IMR-90 (cell line): ENCODE data around the gene NKAIN2. TPM values are rescaled to one million over a fixed set of nuclear protein-coding genes. Genes with fewer than 3 reads are reported as not detected.

Experiments
- ATAC-seq: fragments of 200-7000 bp; cut with Tn5 transposase; 2 replicates; pipeline ENCODE4 v1.9.1; 2020; ENCODE audit warnings: low read depth, mild to moderate bottlenecking, moderate library complexity
- BruUV-seq: library from RNA; stranded (reverse); fragments of 400-500 nt; replicated peaks from 2 replicates; lab custom pipeline; 2021; lab: Mats Ljungman, UMichigan
- CTCF ChIA-PET: fragments of 300-600 bp; formaldehyde crosslinking; extraction: SDS; loops from one replicate; lab custom pipeline; 2021; ENCODE audit warnings: antibody characterized with exemption; lab: Yijun Ruan, JAX
- POLR2A ChIA-PET: fragments of 300-600 bp; sonication (Branson Sonifier 250); formaldehyde crosslinking; loops from one replicate; lab custom pipeline; 2022; ENCODE audit warnings: antibody characterized with exemption; ENCODE audit not compliant: unreplicated experiment; lab: Charles Lee
- DNase-seq: peaks from one replicate; pipeline ENCODE4 v3.0.0; 2013
- H2AFZ ChIP-seq: replicated peaks from 2 replicates; pipeline ENCODE3; 2013; ENCODE audit warnings: low read length, mild to moderate bottlenecking; ENCODE audit not compliant: poor library complexity
- H2AK5ac ChIP-seq: 2 replicates; pipeline ENCODE4 v1.6.1; 2013; ENCODE audit warnings: low read depth, low read length, inconsistent platforms
- H2AK9ac ChIP-seq: replicated peaks from 2 replicates; pipeline ENCODE3; 2013; ENCODE audit warnings: mild to moderate bottlenecking, low read depth, low read length, moderate library complexity; ENCODE audit not compliant: poor library complexity
- H2BK120ac ChIP-seq: 2 replicates; pipeline ENCODE4 v1.6.1; 2013; ENCODE audit warnings: low read depth, low read length, inconsistent platforms
- H2BK15ac ChIP-seq: 3 replicates; pipeline ENCODE4 v1.6.1; 2013; ENCODE audit warnings: low read depth, low read length, inconsistent platforms
- H2BK20ac ChIP-seq: 2 replicates; pipeline ENCODE4 v1.6.1; 2013; ENCODE audit warnings: low read depth, mild to moderate bottlenecking, inconsistent platforms, low read length, moderate library complexity
- H2BK5ac ChIP-seq: 2 replicates; pipeline ENCODE4 v1.6.1; 2013; ENCODE audit warnings: mild to moderate bottlenecking, low read depth, low read length, inconsistent platforms; ENCODE audit not compliant: poor library complexity, severe bottlenecking
- H3K14ac ChIP-seq: replicated peaks from 2 replicates; pipeline ENCODE4 v1.6.1; 2013; ENCODE audit warnings: low read depth, low read length, inconsistent platforms
- H3K18ac ChIP-seq: 2 replicates; pipeline ENCODE4 v1.6.1; 2013; ENCODE audit warnings: low read depth, low read length, control low read depth
- H3K23ac ChIP-seq: 2 replicates; pipeline ENCODE4 v1.6.1; 2013; ENCODE audit warnings: low read depth, low read length, inconsistent platforms
- H3K27ac ChIP-seq: 2 replicates; pipeline ENCODE4 v1.5.1; 2013; ENCODE audit warnings: mild to moderate bottlenecking, control low read depth, low read length; ENCODE audit not compliant: insufficient read depth
- H3K27me3 ChIP-seq: 2 replicates; pipeline ENCODE4 v1.6.1; 2013; ENCODE audit warnings: low read length; ENCODE audit not compliant: control insufficient read depth, insufficient read depth
- H3K36me3 ChIP-seq: 2 replicates; pipeline ENCODE4 v1.6.1; 2013; ENCODE audit warnings: low read length, mixed read lengths; ENCODE audit not compliant: control insufficient read depth, insufficient read depth
- H3K4ac ChIP-seq: 2 replicates; pipeline ENCODE4 v1.6.1; 2013; ENCODE audit warnings: low read depth, low read length, inconsistent platforms
- H3K4me1 ChIP-seq: 2 replicates; pipeline ENCODE4 v1.6.1; 2013; ENCODE audit warnings: low read length, mixed read lengths; ENCODE audit not compliant: control insufficient read depth, insufficient read depth
- H3K4me2 ChIP-seq: 2 replicates; pipeline ENCODE4 v1.6.1; 2013; ENCODE audit warnings: low read depth, mild to moderate bottlenecking, control low read depth, low read length, moderate library complexity
- H3K4me3 ChIP-seq: 2 replicates; pipeline ENCODE4 v1.5.1; 2013; ENCODE audit warnings: low read depth, mild to moderate bottlenecking, control low read depth, low read length, moderate library complexity; ENCODE audit not compliant: insufficient read depth
- H3K56ac ChIP-seq: 2 replicates; pipeline ENCODE4 v1.6.1; 2013; ENCODE audit warnings: low read length, inconsistent platforms; ENCODE audit not compliant: insufficient read depth; ENCODE audit errors: extremely low read depth
- H3K79me1 ChIP-seq, 2 experiments: 2 replicates each; pipeline ENCODE4 v1.6.1; 2013; ENCODE audit warnings: low read length in 2 of 2, inconsistent platforms in 1 of 2, low read depth in 1 of 2
- H3K9ac ChIP-seq: 2 replicates; pipeline ENCODE4 v1.6.1; 2013; ENCODE audit warnings: low read depth, low read length, control low read depth
- H3K9me1 ChIP-seq: 2 replicates; pipeline ENCODE4 v1.6.1; 2013; ENCODE audit warnings: low read length, inconsistent platforms; ENCODE audit not compliant: insufficient read depth
- H3K9me3 ChIP-seq: 2 replicates; pipeline ENCODE4 v1.6.1; 2013; ENCODE audit warnings: low read length; ENCODE audit not compliant: control insufficient read depth, insufficient read depth
- H4K20me1 ChIP-seq: 2 replicates; pipeline ENCODE4 v1.6.1; 2013; ENCODE audit warnings: low read length, inconsistent platforms; ENCODE audit not compliant: insufficient read depth
- H4K5ac ChIP-seq: 2 replicates; pipeline ENCODE4 v1.6.1; 2013; ENCODE audit warnings: mild to moderate bottlenecking, low read depth, low read length, control low read depth
- H4K8ac ChIP-seq, 2 experiments: 2 replicates each; pipeline ENCODE4 v1.6.1; 2013; ENCODE audit warnings: low read depth in 2 of 2, low read length in 2 of 2, control low read depth in 1 of 2, inconsistent platforms in 1 of 2
- H4K91ac ChIP-seq: 2 replicates; pipeline ENCODE4 v1.6.1; 2013; ENCODE audit warnings: low read depth, low read length, inconsistent platforms; ENCODE audit not compliant: insufficient read depth
- BHLHE40 ChIP-seq: fragments of 150-350 bp; IDR thresholded peaks from 2 replicates; pipeline ENCODE4 v1.6.1; 2016; ENCODE audit warnings: mild to moderate bottlenecking, low read depth, low read length
- CEBPB ChIP-seq: IDR thresholded peaks from 2 replicates; pipeline ENCODE4 v1.6.1; 2012; ENCODE audit warnings: low read depth, low read length, improper control_type of control experiment
- CHD1 ChIP-seq: IDR thresholded peaks from 2 replicates; pipeline ENCODE4 v1.6.1; 2012; ENCODE audit warnings: low read depth, low read length, improper control_type of control experiment
- CTCF ChIP-seq: conservative IDR thresholded peaks from 2 replicates; pipeline ENCODE4 v1.5.1; 2012; ENCODE audit warnings: mild to moderate bottlenecking, low read depth, low read length, improper control_type of control experiment
- FOS ChIP-seq: fragments of 150-350 bp; IDR thresholded peaks from 2 replicates; pipeline ENCODE4 v1.6.1; 2016; ENCODE audit warnings: low read depth, low read length
- MAFK ChIP-seq: IDR thresholded peaks from 2 replicates; pipeline ENCODE4 v1.6.1; 2012; ENCODE audit warnings: low read depth, low read length, improper control_type of control experiment
- MAZ ChIP-seq: IDR thresholded peaks from 2 replicates; pipeline ENCODE4 v1.6.1; 2012; ENCODE audit warnings: low read depth, mild to moderate bottlenecking, low read length, improper control_type of control experiment, moderate library complexity, borderline replicate concordance
- MXI1 ChIP-seq: IDR thresholded peaks from 2 replicates; pipeline ENCODE4 v1.6.1; 2012; ENCODE audit warnings: low read depth, mild to moderate bottlenecking, low read length, moderate library complexity, borderline replicate concordance
- NFE2L2 ChIP-seq: fragments of 150-350 bp; IDR thresholded peaks from 2 replicates; pipeline ENCODE4 v1.6.1; 2016; ENCODE audit warnings: low read depth, mild to moderate bottlenecking, low read length
- POLR2A ChIP-seq: IDR thresholded peaks from 2 replicates; pipeline ENCODE4 v1.6.1; 2012; ENCODE audit warnings: mild to moderate bottlenecking, low read depth, low read length
- RAD21 ChIP-seq: IDR thresholded peaks from 2 replicates; pipeline ENCODE4 v1.6.1; 2012; ENCODE audit warnings: low read length, improper control_type of control experiment
- RCOR1 ChIP-seq: IDR thresholded peaks from 2 replicates; pipeline ENCODE4 v1.6.1; 2012; ENCODE audit warnings: mild to moderate bottlenecking, low read length, improper control_type of control experiment; ENCODE audit not compliant: insufficient replicate concordance
- RFX5 ChIP-seq: IDR thresholded peaks from 2 replicates; pipeline ENCODE4 v1.8.0; 2012; ENCODE audit warnings: low read depth, mild to moderate bottlenecking, low read length, moderate library complexity
- SMC3 ChIP-seq: fragments of 150-350 bp; IDR thresholded peaks from 2 replicates; pipeline ENCODE4 v1.6.1; 2016; ENCODE audit warnings: low read depth, mild to moderate bottlenecking, antibody characterized with exemption, low read length, moderate library complexity
- USF2 ChIP-seq: fragments of 150-350 bp; IDR thresholded peaks from 2 replicates; pipeline ENCODE4 v1.6.1; 2017; ENCODE audit warnings: mild to moderate bottlenecking, antibody characterized with exemption, low read length, low read depth
- WGBS, 2 experiments: methylation state at CpG; one replicate each; pipeline versions ENCODE4 v1.1.5 to v1.1.7; 2013; ENCODE audit warnings: missing lambda C conversion rate in 2 of 2; ENCODE audit not compliant: insufficient read length in 1 of 2; ENCODE audit errors: extremely low coverage in 2 of 2; 5-methylcytosine and 5-hydroxymethylcytosine counted together
- dilution Hi-C: fragments of 300-500 bp; cut with HindIII; formaldehyde crosslinking; loops from one replicate; pipeline ENCODE4 v1.14.3; 2018; ENCODE audit warnings: low sequenced_read_pairs; ENCODE audit not compliant: unreplicated experiment
- in situ Hi-C: fragments of 300-500 bp; cut with MboI; formaldehyde crosslinking; loops from 3 replicates; pipeline ENCODE4 v1.14.3; 2019; ENCODE audit warnings: low sequenced_read_pairs, inconsistent platforms, mixed read lengths
- intact Hi-C: fragments of 100-400 bp; cut with micrococcal nuclease; formaldehyde crosslinking; loops from 2 replicates; pipeline ENCODE4 v1.10.0; 2022
- polyA plus RNA-seq, 3 experiments: library from polyadenylated mRNA; depleted of rRNA; stranded (reverse); fragments of >200 nt; gene quantifications; 2 replicates each; pipeline ENCODE4 v1.2.3, GENCODE V29; 2012; ENCODE audit warnings: low replicate concordance in 1 of 3
- total RNA-seq: library from RNA; depleted of rRNA; stranded (reverse); fragments of >200 nt; gene quantifications from 2 replicates; pipeline ENCODE4 v1.2.3, GENCODE V29; 2012
- TF ChIP-seq, protein P1 (sequence below): fragments of 150-350 bp; IDR thresholded peaks from 2 replicates; pipeline ENCODE4 v1.6.1; 2016; ENCODE audit warnings: low read depth, mild to moderate bottlenecking, low read length, moderate library complexity, borderline replicate concordance

NKAIN2 gene
- total and polyA plus RNA-seq, 2 of the 4 experiments (the other 2 are of a cell fraction) = not detected

GRCh38 chr6:123901436-123901835, 97.8 kb downstream of the NKAIN2 start:
- no peak overlapping the region for H3K14ac ChIP-seq
- no peak for ATAC-seq
- no peak overlapping the region for H2BK5ac ChIP-seq
- no peak for DNase-seq
- no peak overlapping the region for H2BK15ac ChIP-seq
- H4K20me1 ChIP-seq = no peaks in the 10 kb centered on the region
- H2AK5ac ChIP-seq = no peak overlapping the region
- H3K4me1 ChIP-seq = no peaks in the 10 kb centered on the region
- dilution Hi-C loops (no loop called here), in situ Hi-C loops (no loop called here), intact Hi-C loops (no loop called here)
- no peak overlapping the region for H3K23ac ChIP-seq
- no peak overlapping the region for H2BK20ac ChIP-seq
- H3K27me3 ChIP-seq = no peaks in the 10 kb centered on the region
- H3K18ac ChIP-seq = no peak overlapping the region
- no peaks in the 10 kb centered on the region for H3K79me1 ChIP-seq
- H2BK120ac ChIP-seq = no peak overlapping the region
- H3K4ac ChIP-seq = no peak overlapping the region
- H3K36me3 ChIP-seq = no peaks in the 10 kb centered on the region
- H3K9ac ChIP-seq = no peak overlapping the region
- H3K56ac ChIP-seq = no peak overlapping the region
- no peaks in the 10 kb centered on the region for H3K9me3 ChIP-seq
- H2AK9ac ChIP-seq = no peak overlapping the region
- no peak overlapping the region for H4K5ac ChIP-seq
- H4K91ac ChIP-seq = no peak overlapping the region
- H2AFZ ChIP-seq = no peak overlapping the region
- no peak overlapping the region for H3K4me2 ChIP-seq
- H3K4me3 ChIP-seq = no peak overlapping the region
- CTCF ChIA-PET = no interaction called here
- H4K8ac ChIP-seq = no peak overlapping the region
- no CpG with 5 or more reads among the region's 2 CpGs for WGBS, 2 experiments
- TF ChIP-seq RFX5 (no peak), FOS (no peak), MAZ (no peak), SMC3 (no peak), POLR2A (no peak), USF2 (no peak), MXI1 (no peak), NFE2L2 (no peak), RCOR1 (no peak), CHD1 (no peak), BHLHE40 (no peak), CEBPB (no peak), RAD21 (no peak), MAFK (no peak), CTCF (no peak)
- TF ChIP-seq, protein P1, sequence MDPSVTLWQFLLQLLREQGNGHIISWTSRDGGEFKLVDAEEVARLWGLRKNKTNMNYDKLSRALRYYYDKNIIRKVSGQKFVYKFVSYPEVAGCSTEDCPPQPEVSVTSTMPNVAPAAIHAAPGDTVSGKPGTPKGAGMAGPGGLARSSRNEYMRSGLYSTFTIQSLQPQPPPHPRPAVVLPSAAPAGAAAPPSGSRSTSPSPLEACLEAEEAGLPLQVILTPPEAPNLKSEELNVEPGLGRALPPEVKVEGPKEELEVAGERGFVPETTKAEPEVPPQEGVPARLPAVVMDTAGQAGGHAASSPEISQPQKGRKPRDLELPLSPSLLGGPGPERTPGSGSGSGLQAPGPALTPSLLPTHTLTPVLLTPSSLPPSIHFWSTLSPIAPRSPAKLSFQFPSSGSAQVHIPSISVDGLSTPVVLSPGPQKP = no peak
- POLR2A ChIA-PET = no interaction called here
- BruUV-seq = no TSS peak
- no peaks in the 10 kb centered on the region for H3K9me1 ChIP-seq
- no peak overlapping the region for H3K27ac ChIP-seq
